ENCODE results near the gene DLX4.

The DLX4 gene

GRCh38 chr17:49969134-49969759, at the start of gene DLX4:
TSS of gene DLX4 (plus strand) at chr17:49969190. CDS start at chr17:49969469, 279 bp downstream.
- peak; percentile 53 for DNase-seq (ENCODE audit: low spot score)

- DNase-seq (ENCODE audit: low spot score) = no peak
These were observed 48.8 kb upstream of the DLX4 start for GRCh38 chr17:49920030-49920769.

GRCh38 chr17:49922095-49922494, 46.9 kb upstream of the DLX4 start:
- DNase-seq (ENCODE audit: low spot score) = no peak

- no peak for DNase-seq (ENCODE audit: low spot score)
These were observed 44.9 kb upstream of the DLX4 start for GRCh38 chr17:49924116-49924515.

GRCh38 chr17:49924589-49924988, 44.4 kb upstream of the DLX4 start:
- DNase-seq (ENCODE audit: low spot score) = no peak

- DNase-seq (ENCODE audit: low spot score) = no peak
These were observed 43.1 kb upstream of the DLX4 start for GRCh38 chr17:49925921-49926320.

- no peak for DNase-seq (ENCODE audit: low spot score)
These were observed 42.1 kb upstream of the DLX4 start for GRCh38 chr17:49926886-49927285.

GRCh38 chr17:49928126-49928800, 40.7 kb upstream of the DLX4 start:
- no peak for DNase-seq (ENCODE audit: low spot score)

- DNase-seq (ENCODE audit: low spot score) = no peak
These were observed 40.0 kb upstream of the DLX4 start for GRCh38 chr17:49928837-49929475.

GRCh38 chr17:49930880-49931279, 38.1 kb upstream of the DLX4 start:
- DNase-seq (ENCODE audit: low spot score) = no peak

GRCh38 chr17:49931416-49932137, 37.4 kb upstream of the DLX4 start:
- DNase-seq (ENCODE audit: low spot score) = no peak

- no peak for DNase-seq (ENCODE audit: low spot score)
These were observed 36.8 kb upstream of the DLX4 start for GRCh38 chr17:49932138-49932723.

- DNase-seq (ENCODE audit: low spot score) = no peak
These were observed 36.1 kb upstream of the DLX4 start for GRCh38 chr17:49932901-49933300.

- DNase-seq (ENCODE audit: low spot score) = no peak
These were observed 33.3 kb upstream of the DLX4 start for GRCh38 chr17:49935526-49936210.

GRCh38 chr17:49936386-49936785, 32.6 kb upstream of the DLX4 start:
- DNase-seq (ENCODE audit: low spot score) = no peak

GRCh38 chr17:49939318-49939717, 29.7 kb upstream of the DLX4 start:
- DNase-seq (ENCODE audit: low spot score) = peak; percentile 42

GRCh38 chr17:49941427-49941826, 27.6 kb upstream of the DLX4 start:
- DNase-seq (ENCODE audit: low spot score) = no peak

GRCh38 chr17:49942947-49943346, 26.0 kb upstream of the DLX4 start:
- DNase-seq (ENCODE audit: low spot score) = no peak

GRCh38 chr17:49944273-49944870, 24.6 kb upstream of the DLX4 start:
- DNase-seq (ENCODE audit: low spot score) = no peak

GRCh38 chr17:49946208-49946607, 22.8 kb upstream of the DLX4 start:
- DNase-seq (ENCODE audit: low spot score) = no peak

Data from HuH-7 (cell line).